ENCODE data around the gene SLX4. TPM values are rescaled to one million over a fixed set of nuclear protein-coding genes. Genes with fewer than 3 reads are reported as not detected.
A peak's percentile ranks its signal among the peaks of the same experiment; 100 is the strongest.

The SLX4 gene
- total RNA-seq, 1 experiment from 2014 or later: 5.1 TPM

DNA sequence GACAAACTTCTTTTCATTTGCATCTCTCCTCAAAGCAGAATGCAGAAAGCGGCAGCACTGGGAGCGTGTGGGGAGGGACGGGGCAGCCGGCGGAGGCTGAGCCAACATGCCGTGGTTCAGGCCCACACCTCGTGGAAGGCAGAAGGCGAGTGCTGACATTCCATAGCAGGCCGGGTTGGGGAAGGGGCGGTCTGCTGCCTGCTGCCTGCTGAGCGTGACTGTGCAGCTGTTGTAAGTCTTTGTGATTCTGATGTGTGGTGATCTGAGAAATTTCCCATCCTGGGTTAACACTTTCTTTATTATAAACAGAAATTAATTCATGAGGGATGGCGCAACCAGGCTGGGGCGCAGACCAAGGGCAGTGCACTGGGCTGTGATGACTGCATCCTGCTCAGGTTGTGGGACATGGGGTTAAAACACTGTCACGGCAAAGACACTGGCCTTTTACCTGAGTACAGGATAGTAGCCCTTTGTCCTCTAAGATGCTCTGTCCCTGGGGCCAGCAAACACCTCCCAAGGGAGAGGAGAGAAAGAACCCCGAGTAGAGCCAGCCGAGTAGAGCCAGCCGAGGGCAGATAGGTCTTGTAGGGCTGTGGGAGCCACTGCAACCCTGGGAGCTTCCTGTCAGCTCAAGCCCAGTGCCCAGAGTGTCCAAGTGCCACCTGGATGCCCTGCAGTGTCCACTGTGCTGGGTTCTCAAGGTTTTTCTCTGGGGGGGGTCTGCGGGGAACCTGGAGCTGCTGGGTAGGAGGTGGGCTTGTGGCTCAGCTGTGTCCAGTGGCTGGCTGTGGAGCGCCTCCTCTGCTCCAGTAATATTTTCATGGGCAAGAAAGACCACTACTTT is 34.3 kb upstream of the SLX4 start:
- H3K79me2 ChIP-seq (ENCODE audit: low read length): no peaks in the 10 kb centered on the region
- CTCF ChIA-PET: interaction anchor here (0.7 kb wide), 1 partner anchor 119 kb away, joined by 3 read pairs; no protein-coding TSS in a partner anchor

DNA sequence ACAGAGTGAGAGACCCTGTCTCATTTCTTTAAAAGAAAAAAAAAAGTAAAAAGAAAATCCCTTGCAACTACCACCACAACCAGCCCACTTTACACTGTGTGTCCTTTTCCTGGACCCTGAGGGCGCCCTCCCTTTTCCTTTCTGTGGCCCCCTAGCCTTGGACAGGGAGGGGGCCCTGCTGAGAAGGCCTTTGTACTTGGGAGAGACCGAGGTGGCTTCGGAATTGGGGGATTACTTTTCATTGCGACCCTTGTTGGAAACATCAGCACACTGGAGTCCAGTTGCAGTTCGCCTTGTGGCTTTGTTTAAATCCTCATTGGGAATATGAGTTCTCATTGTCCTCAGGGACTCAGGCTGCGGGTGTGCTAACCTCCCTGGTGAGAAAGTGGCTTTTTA is 33.7 kb upstream of the SLX4 start:
- no peak overlapping the region for H3K27ac ChIP-seq (ENCODE audit: low read length)
- no peaks in the 10 kb centered on the region for H3K9me2 ChIP-seq (replicated peaks; ENCODE audit: low read length)
- no peaks in the 10 kb centered on the region for H3K9me3 ChIP-seq (ENCODE audit: low read length)
- no peak for ATAC-seq
- no peaks in the 10 kb centered on the region for H3K79me2 ChIP-seq (ENCODE audit: low read length)
- H4K20me1 ChIP-seq (ENCODE audit: low read length): peaks cover 4% of the 10 kb centered on the region; the same call in 1 of the 2 replicates
- DNase-seq: no peak
- no TSS peak for BruUV-seq (replicated peaks)
- H3K4me3 ChIP-seq (ENCODE audit: low read length): no peak overlapping the region
- H2AFZ ChIP-seq (ENCODE audit: low read length): no peak overlapping the region
- no peak overlapping the region for H3K4me2 ChIP-seq (ENCODE audit: low read length)
- ChIA-PET CTCF (no interaction called here), POLR2A (ENCODE audit: unreplicated experiment) (no interaction called here)
- intact Hi-C loops (cut with micrococcal nuclease): no loop called here
- H3F3A ChIP-seq (ENCODE audit: low read length, unreplicated experiment): peaks cover 2% of the 10 kb centered on the region
- peaks cover 33% of the 10 kb centered on the region for H3K4me1 ChIP-seq (ENCODE audit: insufficient read depth, low read length)
- no peak overlapping the region for H3K9ac ChIP-seq (ENCODE audit: low read length)
- H3K27me3 ChIP-seq (ENCODE audit: low read length): no peaks in the 10 kb centered on the region
- TF ChIP-seq EZH2 (IDR thresholded peaks at IDR 0.05; ENCODE audit: low read length, unreplicated experiment) (no peak), EZH2phosphoT487 (IDR thresholded peaks at IDR 0.05; ENCODE audit: borderline replicate concordance, low read length) (no peak)
- TF ChIP-seq, protein P1, sequence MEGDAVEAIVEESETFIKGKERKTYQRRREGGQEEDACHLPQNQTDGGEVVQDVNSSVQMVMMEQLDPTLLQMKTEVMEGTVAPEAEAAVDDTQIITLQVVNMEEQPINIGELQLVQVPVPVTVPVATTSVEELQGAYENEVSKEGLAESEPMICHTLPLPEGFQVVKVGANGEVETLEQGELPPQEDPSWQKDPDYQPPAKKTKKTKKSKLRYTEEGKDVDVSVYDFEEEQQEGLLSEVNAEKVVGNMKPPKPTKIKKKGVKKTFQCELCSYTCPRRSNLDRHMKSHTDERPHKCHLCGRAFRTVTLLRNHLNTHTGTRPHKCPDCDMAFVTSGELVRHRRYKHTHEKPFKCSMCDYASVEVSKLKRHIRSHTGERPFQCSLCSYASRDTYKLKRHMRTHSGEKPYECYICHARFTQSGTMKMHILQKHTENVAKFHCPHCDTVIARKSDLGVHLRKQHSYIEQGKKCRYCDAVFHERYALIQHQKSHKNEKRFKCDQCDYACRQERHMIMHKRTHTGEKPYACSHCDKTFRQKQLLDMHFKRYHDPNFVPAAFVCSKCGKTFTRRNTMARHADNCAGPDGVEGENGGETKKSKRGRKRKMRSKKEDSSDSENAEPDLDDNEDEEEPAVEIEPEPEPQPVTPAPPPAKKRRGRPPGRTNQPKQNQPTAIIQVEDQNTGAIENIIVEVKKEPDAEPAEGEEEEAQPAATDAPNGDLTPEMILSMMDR (conservative IDR thresholded peaks at IDR 0.05; ENCODE audit: low read depth, low read length): no peak
- H3K36me3 ChIP-seq (ENCODE audit: low read depth, low read length): no peaks in the 10 kb centered on the region

More for the DNA sequence above, 34.3 kb upstream of the SLX4 start:
- Histone ChIP-seq H3K9me2 (replicated peaks; ENCODE audit: low read length) (no peaks in the 10 kb centered on the region), H4K20me1 (ENCODE audit: low read length) (peaks cover 4% of the 10 kb centered on the region; the same call in 1 of the 2 replicates), H3K9ac (ENCODE audit: low read length) (no peak overlapping the region), H3K36me3 (ENCODE audit: low read depth, low read length) (no peaks in the 10 kb centered on the region), H3K27me3 (ENCODE audit: low read length) (no peaks in the 10 kb centered on the region), H3K27ac (ENCODE audit: low read length) (peak overlapping the region; percentile 43), H3K4me1 (ENCODE audit: insufficient read depth, low read length) (peaks cover 33% of the 10 kb centered on the region), H3K9me3 (ENCODE audit: low read length) (no peaks in the 10 kb centered on the region), H3F3A (ENCODE audit: low read length, unreplicated experiment) (peaks cover 2% of the 10 kb centered on the region), H2AFZ (ENCODE audit: low read length) (no peak overlapping the region), H3K4me3 (ENCODE audit: low read length) (no peak overlapping the region), H3K4me2 (ENCODE audit: low read length) (peak overlapping the region; percentile 65)
- POLR2A ChIA-PET (ENCODE audit: unreplicated experiment): no interaction called here
- BruUV-seq (replicated peaks): no TSS peak
- no peak for TF ChIP-seq EZH2phosphoT487 (IDR thresholded peaks at IDR 0.05; ENCODE audit: borderline replicate concordance, low read length)
- TF ChIP-seq, protein P1 (conservative IDR thresholded peaks at IDR 0.05; ENCODE audit: low read depth, low read length): no peak
- no peak for TF ChIP-seq EZH2 (IDR thresholded peaks at IDR 0.05; ENCODE audit: low read length, unreplicated experiment)
- ATAC-seq (peak; percentile 48), DNase-seq (no peak)
- intact Hi-C loops (cut with micrococcal nuclease): no loop called here

All from PC-3 (cell line).